NCI-H1105 treated with DMSO at 0.1 percent for 48 hours (cell line): Measurements from ENCODE around the gene SUPT3H.
A peak's percentile ranks its signal among the peaks of the same experiment; 100 is the strongest.

Experiments
- DNase-seq: peaks from one replicate; lab custom pipeline; 2025; lab: John Stamatoyannopoulos, UW

Gene SUPT3H

DNA sequence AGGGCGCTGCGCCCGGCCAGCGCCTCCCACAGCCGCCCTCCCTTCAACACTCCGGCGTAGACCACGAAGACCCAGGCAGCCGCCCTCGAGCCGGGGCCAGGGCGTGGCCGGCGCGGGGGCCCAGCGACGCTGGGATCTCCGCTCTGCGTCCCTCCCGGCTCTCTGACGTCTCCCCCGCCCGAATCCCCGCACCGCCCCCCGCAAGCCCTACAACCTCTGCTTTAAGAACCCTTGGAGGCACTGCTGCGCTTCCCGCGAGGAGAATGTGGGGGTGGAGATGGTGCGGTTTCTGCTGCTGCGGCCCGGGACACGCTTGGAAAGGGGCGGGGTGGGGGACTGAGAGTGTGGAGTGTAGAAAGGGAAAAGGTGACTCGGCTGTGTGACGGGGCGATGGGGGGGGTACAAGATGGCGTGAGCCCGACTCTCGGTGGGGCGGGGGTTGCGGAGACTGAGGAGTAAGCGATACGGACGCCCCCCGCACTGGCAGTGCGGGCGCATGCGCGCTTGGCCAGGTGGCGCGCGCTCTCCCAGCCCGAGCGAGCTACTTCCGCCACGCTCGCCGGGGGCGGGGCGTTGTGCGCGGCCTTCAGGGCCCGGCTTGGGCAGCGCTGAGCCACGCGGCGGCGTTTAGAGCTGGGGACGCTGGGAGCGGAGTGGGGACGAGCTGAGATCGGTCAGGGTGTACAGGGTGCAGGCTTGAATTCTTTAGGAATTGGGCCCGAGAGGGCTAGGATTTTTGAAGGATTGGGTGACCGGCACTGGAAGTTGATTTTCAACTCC lies at the start of gene SUPT3H:
TSS of gene SUPT3H (minus strand) at position 381 of the 780 bp plus-strand sequence.
- peak; percentile 88 for DNase-seq

DNA sequence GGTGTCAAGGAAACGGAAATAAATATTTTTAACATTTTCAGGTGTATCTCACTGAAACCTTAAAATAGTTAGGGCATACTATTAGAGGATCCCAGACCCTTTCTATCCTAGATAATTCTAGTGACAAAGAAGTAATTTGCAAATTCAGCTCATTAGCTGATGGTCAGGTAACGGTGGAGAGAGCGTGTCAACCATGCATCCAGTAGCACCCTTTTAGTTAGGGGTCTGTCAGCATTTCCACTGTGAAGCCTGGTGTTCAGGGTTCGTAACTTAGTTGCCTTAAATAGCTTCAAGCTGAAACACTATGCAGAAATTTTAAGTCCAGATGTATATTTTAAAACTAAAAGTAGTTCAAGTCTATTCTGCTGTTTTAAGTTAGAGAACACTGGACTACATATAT lies 48.5 kb upstream of the SUPT3H start:
- no peak for DNase-seq

DNA sequence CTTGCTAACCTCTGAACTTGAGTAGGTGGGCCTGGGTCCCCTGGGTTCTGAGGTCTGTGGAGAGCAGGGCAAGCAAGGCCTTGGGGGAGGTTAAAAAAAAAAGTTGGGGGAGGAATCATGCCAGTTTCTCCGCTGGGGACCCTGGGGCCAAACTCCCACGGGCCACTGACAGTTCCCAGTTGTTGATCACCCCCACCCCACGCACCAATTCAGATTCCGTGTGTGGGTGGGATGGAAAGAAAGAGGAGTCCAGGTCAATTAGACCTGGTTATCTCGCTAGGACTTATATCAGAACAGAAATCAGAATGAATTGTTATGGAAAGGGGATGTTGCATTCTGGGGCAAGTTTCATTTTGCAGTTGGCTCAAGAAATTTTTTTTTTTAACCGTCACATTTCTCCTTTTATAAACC lies 46.7 kb upstream of the SUPT3H start:
- no peak for DNase-seq

DNA sequence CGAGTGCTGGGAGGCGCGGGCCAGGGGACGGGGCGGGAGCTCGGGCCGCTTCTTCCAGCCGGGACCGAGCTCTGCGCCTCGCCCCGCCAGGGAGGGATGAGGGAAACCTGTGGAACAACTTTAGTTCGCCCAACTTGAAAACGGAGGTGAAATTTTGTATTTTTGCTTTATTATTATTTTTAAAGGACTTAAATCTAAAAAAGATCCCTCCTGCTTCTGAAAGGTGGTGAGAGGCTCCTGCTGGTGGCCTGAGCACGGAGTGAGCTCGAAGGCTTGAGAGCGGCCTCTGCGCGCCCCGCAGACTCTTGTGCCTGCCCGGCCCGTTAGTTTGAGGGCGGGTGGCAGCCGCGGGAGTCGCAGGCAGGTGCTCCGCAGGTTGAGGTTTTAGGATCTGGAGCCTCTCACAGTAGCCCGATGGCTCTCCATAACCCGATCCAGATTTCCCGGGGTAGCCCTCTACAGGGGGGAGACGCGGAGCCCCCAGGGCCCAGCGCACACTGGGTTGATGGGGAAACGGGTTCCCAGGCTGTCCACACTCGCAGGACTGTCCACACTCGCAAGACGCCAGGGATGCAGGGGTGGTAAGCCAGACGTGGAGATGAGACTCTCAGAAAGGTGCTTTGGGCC lies 46.2 kb upstream of the SUPT3H start:
- no peak for DNase-seq

DNA sequence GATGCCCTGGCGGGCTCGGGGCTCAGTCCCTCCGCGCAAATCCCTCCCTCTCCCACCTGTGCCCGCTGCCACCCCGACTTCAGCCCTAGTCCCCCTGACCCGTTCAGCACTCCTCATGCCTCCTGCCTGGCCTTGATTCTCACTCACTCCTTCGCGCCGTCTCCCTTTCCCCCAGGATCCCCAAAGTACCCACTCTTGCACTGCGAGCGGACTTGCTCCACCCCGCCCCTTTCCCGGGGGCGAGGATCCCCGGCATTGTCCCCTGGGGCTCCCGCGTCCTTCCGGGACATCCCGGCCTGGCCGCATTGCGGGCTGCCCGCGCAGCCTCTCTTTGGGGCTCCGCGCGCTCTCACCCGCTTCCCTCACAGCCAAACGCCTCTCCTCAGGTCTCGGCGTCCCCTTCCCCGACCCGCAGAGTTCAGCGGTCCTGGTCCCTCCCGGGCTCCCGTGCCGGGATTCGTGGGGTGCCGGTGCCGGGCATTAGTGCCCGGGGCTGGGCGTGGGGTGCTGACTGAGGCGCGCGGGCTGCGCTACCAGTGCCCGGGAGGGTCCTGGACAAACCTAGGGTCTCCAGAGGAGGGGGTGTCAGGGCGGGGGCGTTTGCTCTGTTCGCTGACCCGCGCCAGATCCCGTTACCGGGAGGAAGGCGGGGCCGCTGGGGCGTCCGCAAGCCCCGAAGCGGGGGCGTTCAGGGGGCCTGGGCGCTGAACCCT lies 45.5 kb upstream of the SUPT3H start:
- no peak for DNase-seq

DNA sequence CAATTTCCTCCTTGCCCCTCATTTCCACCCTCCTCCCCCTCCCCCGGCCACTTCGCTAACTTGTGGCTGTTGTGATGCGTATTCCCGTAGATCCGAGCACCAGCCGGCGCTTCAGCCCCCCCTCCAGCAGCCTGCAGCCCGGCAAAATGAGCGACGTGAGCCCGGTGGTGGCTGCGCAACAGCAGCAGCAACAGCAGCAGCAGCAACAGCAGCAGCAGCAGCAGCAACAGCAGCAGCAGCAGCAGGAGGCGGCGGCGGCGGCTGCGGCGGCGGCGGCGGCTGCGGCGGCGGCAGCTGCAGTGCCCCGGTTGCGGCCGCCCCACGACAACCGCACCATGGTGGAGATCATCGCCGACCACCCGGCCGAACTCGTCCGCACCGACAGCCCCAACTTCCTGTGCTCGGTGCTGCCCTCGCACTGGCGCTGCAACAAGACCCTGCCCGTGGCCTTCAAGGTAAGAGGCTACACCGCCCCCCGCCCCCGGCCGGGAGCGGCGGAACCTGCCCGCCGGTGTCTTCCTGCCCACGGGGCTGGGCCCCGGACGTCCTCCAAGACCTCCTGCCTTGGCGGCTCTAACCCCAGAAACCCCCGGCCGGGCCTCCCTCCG lies 44.9 kb upstream of the SUPT3H start:
- DNase-seq = peak; percentile 20

DNA sequence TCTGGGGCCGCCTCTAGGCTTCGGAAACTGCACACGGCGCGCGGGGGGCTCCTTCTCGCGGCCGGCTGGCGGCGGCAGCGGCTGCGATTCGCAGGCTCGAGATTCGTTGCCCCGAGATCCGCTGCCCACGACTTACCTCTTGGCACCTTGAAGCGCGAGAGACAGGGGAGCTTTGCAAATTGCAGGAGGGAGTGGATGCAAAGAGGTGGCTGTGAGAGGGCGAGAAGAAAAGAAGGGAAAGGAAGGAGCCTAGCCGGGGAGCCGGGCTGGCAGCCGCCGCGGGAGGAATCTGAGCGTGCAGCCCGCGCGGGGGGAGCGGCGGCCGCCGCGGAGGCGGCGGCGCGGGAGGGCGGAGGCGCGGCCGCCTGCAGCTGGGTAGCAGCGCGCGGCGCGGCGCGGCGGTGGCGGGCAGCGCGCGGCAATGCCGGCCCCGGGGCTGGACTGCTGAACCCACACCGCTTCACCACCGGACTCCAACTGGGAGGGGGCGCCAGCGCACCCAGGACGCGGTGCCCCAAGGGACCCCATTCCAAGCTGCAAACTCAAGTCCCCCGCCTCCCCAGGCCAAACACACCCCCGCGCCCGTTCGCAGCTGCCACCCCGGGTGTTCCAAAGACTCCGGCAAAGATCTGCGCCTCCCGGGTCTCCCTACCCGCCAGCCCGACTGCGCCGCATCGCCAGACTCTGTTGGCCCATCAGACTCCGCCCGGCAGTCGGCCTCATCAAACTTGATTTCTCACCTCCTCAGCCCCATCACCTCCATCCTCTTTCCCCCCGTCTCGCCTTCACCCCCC lies 44.2 kb upstream of the SUPT3H start:
- DNase-seq = peak; percentile 37

DNA sequence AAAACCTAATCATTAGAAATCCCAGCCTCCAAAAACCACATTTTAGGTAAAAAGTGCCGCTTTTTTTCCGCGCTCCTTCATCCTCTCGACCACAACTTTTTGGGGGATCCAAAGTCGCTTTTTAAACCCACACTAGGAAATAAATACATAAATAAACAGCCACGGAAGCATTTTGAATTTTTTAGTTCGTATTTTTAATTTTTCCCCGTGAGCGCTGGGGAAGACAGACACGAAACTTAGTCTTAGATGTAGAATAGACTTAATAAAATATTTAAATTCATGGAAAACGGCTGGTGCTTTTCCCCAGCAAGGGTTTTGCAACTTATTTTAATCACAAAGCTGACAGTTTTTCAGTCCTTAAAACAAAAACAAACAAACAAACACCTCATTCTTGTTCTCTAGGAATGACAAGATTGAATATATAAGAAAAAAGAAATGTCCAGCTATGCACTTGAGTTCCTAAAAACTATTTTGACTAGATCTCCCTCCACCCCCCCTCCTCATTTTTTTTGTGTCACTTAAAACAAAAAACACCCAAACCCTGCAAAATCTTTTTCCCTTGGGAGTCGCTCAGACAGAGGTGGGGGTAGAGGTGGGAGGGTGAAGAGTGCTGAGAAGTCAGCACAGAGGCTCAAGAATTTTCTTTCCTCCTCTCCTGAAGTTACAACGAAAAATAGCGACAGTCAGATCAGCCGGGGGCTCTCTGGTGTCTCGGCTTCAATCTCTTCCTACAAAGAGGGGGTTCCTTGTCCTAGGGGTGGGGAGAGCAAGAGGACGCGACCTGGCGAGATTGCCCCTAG lies 43.4 kb upstream of the SUPT3H start:
- no peak for DNase-seq

DNA sequence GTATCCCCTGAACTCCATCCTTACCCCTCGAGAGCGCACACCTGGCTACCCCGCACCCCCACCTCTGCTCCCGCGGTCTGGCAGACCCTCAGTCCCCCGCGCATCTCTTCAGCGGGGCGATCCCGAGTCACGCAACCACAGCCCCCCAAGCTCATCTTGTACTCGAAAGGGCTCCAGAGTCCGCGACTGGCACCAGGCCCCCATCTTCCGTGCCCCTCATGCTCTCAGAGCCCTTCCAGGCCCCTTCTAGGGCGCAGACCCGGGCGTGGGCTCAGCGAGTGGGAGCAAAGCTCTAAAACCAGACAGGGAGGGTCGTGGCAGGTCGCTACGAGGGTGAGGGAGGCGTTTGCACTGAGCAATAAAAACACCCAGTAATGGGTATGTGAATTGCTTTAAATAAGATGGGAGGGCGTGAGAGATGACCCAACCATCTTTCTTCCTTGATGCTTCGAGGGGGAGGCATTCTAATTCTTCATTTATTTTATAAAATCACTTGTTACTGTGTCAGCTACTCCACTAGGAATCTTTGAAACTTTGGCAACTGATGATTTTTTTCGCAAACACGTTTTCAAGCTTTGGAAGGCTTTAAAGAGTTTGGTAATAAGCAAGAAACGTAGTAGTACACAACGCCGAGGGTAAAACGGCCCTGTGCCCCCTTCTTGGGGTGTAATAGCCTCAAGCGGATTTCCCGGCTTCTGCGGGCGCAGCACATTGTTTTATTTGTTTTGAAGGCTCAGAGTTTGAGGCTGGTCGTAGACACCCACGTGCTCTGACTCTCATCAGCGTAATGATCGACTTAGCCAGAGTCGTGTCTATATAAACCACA lies 42.6 kb upstream of the SUPT3H start:
- DNase-seq = no peak

DNA sequence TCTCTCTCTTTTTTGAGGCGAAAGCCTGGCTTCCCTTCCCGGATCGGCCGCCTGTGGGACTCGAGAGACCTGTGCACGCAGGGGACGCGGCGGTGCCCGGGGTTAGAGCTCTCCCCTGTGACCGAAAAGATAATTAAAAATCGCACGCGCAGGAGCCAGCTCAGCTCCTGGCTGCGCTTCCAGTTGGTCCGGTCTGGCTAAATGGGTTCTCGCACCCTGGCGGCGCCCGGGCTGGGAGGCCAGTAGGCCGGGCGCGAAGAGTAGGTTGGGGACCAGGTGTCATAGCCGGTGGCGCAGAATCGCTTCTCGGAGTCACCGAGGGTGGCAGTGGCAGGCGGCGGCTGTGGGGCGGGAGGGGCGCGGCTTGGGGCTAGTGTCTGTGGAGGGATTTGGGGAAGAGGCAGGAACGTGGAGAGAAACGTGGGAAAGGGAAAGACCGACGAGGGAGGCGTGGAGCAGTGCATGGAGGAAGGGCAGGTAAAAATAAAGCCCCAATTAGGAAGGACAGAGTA lies 41.9 kb upstream of the SUPT3H start:
- DNase-seq = peak; percentile 54

DNA sequence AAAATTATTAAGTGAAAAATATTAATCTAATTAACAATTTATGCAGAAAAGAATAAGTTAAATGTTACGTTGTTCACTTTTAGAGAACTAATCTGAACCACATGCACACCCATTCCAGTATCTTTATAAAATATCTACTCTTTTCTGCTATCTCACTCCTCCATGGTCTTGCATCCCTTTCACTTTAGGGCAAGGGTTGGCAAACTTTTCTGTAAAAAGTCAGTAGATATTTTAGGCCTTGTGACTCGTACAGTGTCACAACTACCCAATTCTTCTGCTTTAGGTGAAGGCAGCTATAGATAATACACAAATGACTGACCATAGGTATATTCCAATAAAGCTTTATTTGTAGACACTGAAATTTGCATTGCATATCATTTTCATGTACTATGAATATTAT lies 39.7 kb upstream of the SUPT3H start:
- DNase-seq = no peak

DNA sequence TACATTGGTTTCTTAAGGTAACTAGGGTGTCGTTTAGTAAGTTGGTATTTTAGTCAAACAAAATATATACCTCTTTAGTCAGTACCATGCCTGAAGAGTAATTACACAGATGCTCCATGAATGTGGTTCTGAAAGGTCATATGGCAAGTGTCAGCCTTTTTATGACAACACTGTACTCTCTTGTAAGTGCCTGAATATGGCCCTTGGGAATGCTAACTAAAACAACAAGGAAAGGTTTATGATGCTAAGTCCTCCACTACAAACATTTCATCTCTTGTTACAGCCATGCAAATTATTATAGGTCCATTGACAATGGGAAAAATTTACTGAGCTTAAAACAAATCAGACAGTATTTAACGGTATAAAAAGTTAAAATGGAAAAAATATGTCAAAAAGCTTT lies 39.0 kb upstream of the SUPT3H start:
- DNase-seq = no peak

DNA sequence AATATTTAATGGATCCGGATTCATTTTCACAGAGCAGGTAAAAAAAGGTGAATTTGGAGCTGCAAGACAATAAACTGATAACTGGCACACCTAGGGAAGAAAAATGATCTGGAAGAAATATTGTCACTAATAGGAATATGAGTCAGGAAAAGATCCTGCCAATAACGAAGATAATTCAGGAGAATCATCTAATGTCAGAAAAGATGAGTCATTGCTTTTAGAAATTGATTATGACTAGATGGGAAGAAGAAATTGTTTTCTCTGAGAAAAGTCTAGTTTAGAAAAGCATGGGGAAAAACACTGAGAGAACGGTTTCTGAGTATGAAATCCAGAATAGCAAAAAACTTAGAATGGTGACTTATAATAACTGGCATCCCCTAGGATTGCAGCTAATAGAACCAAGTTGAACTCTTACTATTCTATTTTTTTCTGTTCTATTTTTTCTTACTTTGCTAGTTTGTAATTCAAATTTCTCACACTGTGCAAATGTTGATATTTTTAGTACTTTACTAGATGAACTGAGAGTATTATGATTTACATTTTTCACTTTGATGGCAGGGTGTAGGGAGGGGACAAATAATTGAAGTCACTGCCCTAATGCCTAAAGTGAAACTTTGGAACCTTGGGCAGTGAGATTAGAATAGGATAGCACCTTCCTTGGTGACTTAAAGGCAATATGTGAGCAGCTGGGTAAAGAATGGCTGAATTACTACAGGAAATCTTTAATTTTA lies 38.2 kb upstream of the SUPT3H start:
- DNase-seq = no peak

DNA sequence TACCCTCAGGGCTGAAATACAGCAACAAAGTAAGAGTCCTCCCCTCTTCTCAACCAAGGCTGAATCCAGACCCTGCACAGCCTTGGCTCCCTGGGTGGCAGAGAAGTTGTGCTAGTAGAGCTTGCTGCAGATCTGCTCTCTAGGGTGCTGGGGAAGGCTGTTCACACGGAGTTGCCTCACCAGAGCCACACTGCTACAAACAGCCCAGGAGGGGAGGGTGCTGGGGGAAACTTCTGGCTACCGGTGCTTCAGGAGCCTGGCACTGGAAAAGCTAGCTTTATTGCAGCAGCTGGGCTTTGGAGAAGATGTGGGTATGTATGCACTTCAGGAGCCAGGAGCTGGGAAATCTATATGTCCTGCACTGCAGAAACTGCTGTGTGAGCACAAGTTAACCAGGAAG lies 37.6 kb upstream of the SUPT3H start:
- no peak for DNase-seq

DNA sequence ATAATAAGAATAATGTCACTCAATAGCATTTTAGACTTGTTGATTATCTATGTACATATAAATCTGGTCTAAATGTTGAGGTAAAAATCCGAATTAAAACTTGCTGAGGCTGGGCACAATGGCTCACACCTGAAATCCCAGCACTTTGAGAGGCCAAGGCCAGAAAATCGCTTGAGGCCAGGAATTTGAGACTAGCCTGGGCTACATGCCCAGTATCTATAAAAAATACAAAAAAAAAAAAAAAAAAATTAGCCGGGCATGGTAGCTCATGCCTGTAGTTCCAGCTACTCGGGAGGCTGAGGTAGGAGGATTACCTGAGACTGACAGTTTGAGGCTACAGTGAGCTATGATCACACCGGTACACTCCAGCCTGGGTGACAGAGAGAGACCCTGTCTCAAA lies 34.2 kb upstream of the SUPT3H start:
- peak; percentile 12 for DNase-seq

DNA sequence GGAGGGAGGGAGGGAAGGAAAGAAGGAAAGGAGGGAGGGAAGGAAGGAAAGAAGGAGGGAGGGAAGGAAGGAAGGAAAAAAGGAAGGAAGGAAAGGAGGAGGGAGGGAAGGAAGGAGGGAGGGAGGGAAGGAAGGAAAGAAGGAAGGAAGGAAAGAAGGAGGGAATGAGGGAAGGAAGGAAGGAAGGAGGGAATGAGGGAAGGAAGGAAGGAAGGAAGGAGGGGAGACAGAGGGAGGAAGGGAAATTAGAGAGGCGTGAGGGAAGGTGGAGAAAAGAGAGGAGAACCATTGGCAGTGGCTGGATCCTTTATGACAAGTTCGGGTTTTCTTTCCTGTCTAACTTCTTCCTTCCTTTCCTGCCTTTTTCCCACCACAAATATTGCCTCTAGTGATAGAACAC lies 22.3 kb upstream of the SUPT3H start:
- no peak for DNase-seq

DNA sequence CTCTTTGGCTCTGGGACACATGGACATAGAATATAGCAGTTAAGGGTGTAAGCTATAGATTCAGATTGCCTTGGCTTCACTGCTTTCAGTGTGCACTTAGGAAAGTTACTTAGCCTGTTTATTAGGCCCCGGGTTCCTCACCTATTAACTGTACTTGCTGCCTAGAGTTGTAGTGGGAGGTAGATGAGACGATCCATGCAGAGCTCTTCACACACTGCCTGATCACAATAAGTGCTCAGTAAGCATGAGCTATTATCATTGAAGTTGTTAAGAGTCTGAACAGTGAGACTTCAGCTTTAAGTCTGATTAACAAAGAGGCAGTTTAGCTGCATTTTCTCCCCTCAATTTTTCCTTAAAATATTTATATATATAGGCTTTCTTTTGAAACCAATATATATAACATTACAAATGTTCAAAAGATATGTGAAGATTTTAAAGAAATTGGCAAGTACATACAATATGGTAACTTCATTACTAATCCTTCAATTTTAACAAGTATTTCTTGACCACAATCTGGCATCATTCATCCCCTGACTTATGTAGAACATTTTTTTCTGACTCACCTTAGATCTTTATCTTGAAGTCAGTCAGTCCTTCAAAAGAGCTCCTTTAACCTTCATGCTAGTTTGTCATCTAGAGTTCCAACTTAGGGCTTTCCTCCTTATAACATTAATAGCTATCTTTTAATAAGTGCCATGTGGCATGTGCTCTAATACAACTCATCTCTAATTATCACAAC lies 20.5 kb upstream of the SUPT3H start:
- no peak for DNase-seq

DNA sequence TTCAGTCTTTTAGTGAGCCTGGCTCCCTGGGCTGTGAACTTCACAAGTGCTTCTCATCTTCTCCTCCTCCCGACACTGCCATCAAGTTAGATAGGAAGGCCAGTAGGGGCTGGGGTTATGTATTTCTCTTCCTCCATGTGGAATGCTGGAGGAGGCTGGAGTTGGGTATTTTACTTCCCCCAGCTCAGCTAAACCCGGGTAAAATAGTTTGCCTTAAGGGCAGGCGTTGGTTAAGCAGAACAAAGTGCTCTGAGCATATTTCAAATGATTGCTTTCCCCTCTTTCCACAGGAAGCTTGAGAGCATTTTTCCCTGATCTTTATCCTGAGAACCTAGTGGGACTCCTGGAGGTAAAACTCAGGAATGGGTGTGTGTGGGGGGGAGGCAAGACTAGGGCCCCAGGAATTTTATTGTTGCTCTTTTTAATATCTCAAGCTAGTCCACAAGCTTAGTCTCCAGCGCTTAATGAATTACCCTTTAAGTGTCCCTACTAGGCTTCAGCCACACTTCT lies 16.9 kb upstream of the SUPT3H start:
- no peak for DNase-seq
